ENCODE results near the gene RGMA. TPM values are rescaled to one million over a fixed set of nuclear protein-coding genes. Genes with fewer than 3 reads are reported as not detected.

Gene RGMA
- total and polyA plus RNA-seq, 2 donors (not counting 3 experiments of a cell fraction or from before 2014, with no cell fraction given), result 0.06 to 0.13 TPM

DNA sequence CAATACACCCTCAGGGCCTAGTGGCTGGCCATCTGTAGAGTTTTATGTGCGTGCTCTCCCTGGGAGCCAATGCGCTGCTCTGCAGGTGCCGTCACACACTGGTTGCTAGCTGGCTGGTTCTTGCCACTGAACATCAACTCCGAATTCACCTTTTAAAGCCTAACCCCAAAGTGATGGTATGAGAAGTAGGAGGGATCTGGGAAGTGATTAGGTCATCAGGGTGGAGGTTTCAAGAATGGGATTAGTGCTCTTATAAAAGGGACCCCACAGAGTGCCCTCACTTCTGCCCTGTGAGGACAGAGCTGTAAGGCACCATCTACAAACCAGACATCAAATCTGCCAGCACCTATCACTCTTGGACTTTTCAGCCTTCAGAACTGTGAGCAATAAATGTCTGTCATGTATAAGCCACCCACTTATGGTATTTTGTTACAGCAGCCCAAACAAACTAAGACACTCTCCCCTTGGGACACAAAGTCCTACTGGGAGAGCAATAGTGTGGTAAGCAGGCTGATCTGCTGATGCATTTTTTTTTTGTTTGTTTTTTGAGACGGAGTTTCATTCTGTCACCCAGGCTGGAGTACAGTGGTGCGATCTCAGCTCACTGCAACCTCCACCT, 20.3 kb downstream of the RGMA start:
- Histone ChIP-seq H3K79me2 (ENCODE audit: control insufficient read depth, insufficient read depth, low read length) (no peaks in the 10 kb centered on the region), H4K20me1 (replicated peaks; ENCODE audit: control insufficient read depth, extremely low read depth, insufficient read depth, low read length) (no peaks in the 10 kb centered on the region), H3K4me1 (ENCODE audit: control insufficient read depth, extremely low read depth, insufficient read depth, low read length) (peaks cover 3% of the 10 kb centered on the region), H3K9me3 (replicated peaks; ENCODE audit: control insufficient read depth, insufficient read depth, low read length) (no peaks in the 10 kb centered on the region), H3K4me2 (ENCODE audit: insufficient read depth, low read length) (no peak overlapping the region), H3K9ac (replicated peaks; ENCODE audit: extremely low read depth, insufficient read depth, low read length) (no peak overlapping the region), H2AFZ (ENCODE audit: low read depth, low read length) (no peak overlapping the region), H3K36me3 (ENCODE audit: control insufficient read depth in 2 of 2, extremely low read depth in 1 of 2, insufficient read depth in 2 of 2, low read length in 2 of 2) (no peaks in the 10 kb centered on the region), H3K4me3 (replicated peaks in 1 of 3; ENCODE audit: insufficient read depth in 1 of 3, low read depth in 1 of 3, low read length in 3 of 3) (no peak overlapping the region), H3K9me1 (replicated peaks; ENCODE audit: control insufficient read depth, extremely low read depth, insufficient read depth, low read length) (no peaks in the 10 kb centered on the region), H3K27me3 (ENCODE audit: control insufficient read depth in 2 of 2, insufficient read depth in 2 of 2, low read length in 2 of 2) (peaks cover 18 to 25% of the 10 kb centered on the region in 2 experiments), H3K27ac (ENCODE audit: insufficient read depth, low read depth, low read length) (no peak overlapping the region)
- DNase-seq (ENCODE audit: low read depth, low spot score) (no peak), FAIRE-seq (no peak)
- no TSS peak for BruUV-seq (replicated peaks)
- dilution Hi-C loops (cut with MboI; ENCODE audit: extremely low pct_ligation_motif_present, low sequenced_read_pairs), result no loop called here
- ChIA-PET CTCF (interaction anchor here (1.0 kb wide), 1 partner anchor 19 kb away, joined by 3 read pairs; no protein-coding TSS in a partner anchor), POLR2A (no interaction called here)
- intact Hi-C loops (cut with micrococcal nuclease), result no loop called here
- TF ChIP-seq POLR2A (IDR thresholded peaks at IDR 0.05; ENCODE audit: low read depth, low read length), result no peak
- TF ChIP-seq, protein P1, sequence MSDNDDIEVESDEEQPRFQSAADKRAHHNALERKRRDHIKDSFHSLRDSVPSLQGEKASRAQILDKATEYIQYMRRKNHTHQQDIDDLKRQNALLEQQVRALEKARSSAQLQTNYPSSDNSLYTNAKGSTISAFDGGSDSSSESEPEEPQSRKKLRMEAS (IDR thresholded peaks at IDR 0.05; ENCODE audit: insufficient read depth, insufficient read length), result no peak
- TF ChIP-seq GATA2 (IDR thresholded peaks at IDR 0.05; ENCODE audit: insufficient read depth, insufficient read length, low read depth, low read length), result no peak
- TF ChIP-seq, protein P2, sequence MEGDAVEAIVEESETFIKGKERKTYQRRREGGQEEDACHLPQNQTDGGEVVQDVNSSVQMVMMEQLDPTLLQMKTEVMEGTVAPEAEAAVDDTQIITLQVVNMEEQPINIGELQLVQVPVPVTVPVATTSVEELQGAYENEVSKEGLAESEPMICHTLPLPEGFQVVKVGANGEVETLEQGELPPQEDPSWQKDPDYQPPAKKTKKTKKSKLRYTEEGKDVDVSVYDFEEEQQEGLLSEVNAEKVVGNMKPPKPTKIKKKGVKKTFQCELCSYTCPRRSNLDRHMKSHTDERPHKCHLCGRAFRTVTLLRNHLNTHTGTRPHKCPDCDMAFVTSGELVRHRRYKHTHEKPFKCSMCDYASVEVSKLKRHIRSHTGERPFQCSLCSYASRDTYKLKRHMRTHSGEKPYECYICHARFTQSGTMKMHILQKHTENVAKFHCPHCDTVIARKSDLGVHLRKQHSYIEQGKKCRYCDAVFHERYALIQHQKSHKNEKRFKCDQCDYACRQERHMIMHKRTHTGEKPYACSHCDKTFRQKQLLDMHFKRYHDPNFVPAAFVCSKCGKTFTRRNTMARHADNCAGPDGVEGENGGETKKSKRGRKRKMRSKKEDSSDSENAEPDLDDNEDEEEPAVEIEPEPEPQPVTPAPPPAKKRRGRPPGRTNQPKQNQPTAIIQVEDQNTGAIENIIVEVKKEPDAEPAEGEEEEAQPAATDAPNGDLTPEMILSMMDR (IDR thresholded peaks at IDR 0.05; ENCODE audit: extremely low read depth in 1 of 2, insufficient read depth in 1 of 2, low read depth in 1 of 2, low read length in 2 of 2), result no peak
- TF ChIP-seq EZH2 (IDR thresholded peaks at IDR 0.05; ENCODE audit: borderline replicate concordance, low read depth, low read length, severe bottlenecking), result no peak
- TF ChIP-seq FOS (IDR thresholded peaks at IDR 0.05; ENCODE audit: borderline replicate concordance, insufficient read depth, low read length), result no peak
- TF ChIP-seq MYC (IDR thresholded peaks at IDR 0.05; ENCODE audit: low read depth, low read length), result no peak
- no peak for TF ChIP-seq POLR2AphosphoS5 (IDR thresholded peaks at IDR 0.05; ENCODE audit: insufficient read depth, low read depth, low read length)
- TF ChIP-seq JUN (IDR thresholded peaks at IDR 0.05; ENCODE audit: borderline replicate concordance, insufficient read depth, insufficient read length, low read depth), result no peak
